SK-N-MC (cell line): ENCODE measurements around the gene KLHL33.

Experiments used
- DNase-seq: peaks from one replicate; pipeline ENCODE4 v3.0.0-alpha.2; 2011; ENCODE audit warnings: low read depth, low spot score
- H3K27ac ChIP-seq: fragments of 200-600 bp; sonication (generic); 2 replicates; pipeline ENCODE4 v1.5.1; 2016; ENCODE audit warnings: mixed run types
- H3K36me3 ChIP-seq: fragments of 200-600 bp; sonication (generic); 2 replicates; pipeline ENCODE4 v1.6.1; 2017; ENCODE audit warnings: antibody characterized with exemption, low read length, mixed read lengths; ENCODE audit not compliant: insufficient read depth
- H3K4me3 ChIP-seq: fragments of 200-600 bp; sonication (generic); 2 replicates; pipeline ENCODE4 v1.5.1; 2016
- H3K9ac ChIP-seq: fragments of 200-600 bp; sonication (generic); 2 replicates; pipeline ENCODE4 v1.8.0; 2017; ENCODE audit warnings: mixed run types, mixed read lengths; ENCODE audit not compliant: insufficient read length
- H3K9me3 ChIP-seq: fragments of 200-600 bp; sonication (generic); 2 replicates; pipeline ENCODE4 v1.6.1; 2017; ENCODE audit warnings: low read depth, mild to moderate bottlenecking, antibody characterized with exemption, low read length, moderate library complexity, mixed read lengths
- EZH2 ChIP-seq: fragments of 200-600 bp; sonication (generic); IDR thresholded peaks from one replicate; pipeline ENCODE4 v1.6.1; 2017; ENCODE audit warnings: antibody characterized with exemption
- FOXP2 ChIP-seq: optimal IDR thresholded peaks from 2 replicates; pipeline ENCODE3; 2011; ENCODE audit warnings: mild to moderate bottlenecking, moderate library complexity; ENCODE audit not compliant: insufficient read depth; ENCODE audit errors: extremely low read length, control extremely low read depth
- POLR2AphosphoS5 ChIP-seq: IDR thresholded peaks from 2 replicates; pipeline ENCODE4 v1.6.1; 2012; ENCODE audit warnings: mild to moderate bottlenecking, low read depth, low read length, borderline replicate concordance

KLHL33 gene

GRCh38 chr14:20386276-20386855, 49.6 kb downstream of the KLHL33 start:
- H3K36me3 ChIP-seq: no peaks in the 10 kb centered on the region; the same call in 1 of the 2 replicates
- no peaks in the 10 kb centered on the region for H3K9me3 ChIP-seq
- no peak overlapping the region for H3K4me3 ChIP-seq
- no peak overlapping the region for H3K9ac ChIP-seq
- no peak overlapping the region for H3K27ac ChIP-seq
- no peak for TF ChIP-seq EZH2
- TF ChIP-seq POLR2AphosphoS5: no peak
- no peak for TF ChIP-seq FOXP2
- DNase-seq: no peak

GRCh38 chr14:20384886-20385285, 51.1 kb downstream of the KLHL33 start:
- no peak for TF ChIP-seq POLR2AphosphoS5
- no peak for TF ChIP-seq FOXP2
- no peak overlapping the region for H3K27ac ChIP-seq
- no peak overlapping the region for H3K9ac ChIP-seq
- H3K4me3 ChIP-seq: no peak overlapping the region
- H3K9me3 ChIP-seq: no peaks in the 10 kb centered on the region
- no peak for DNase-seq
- no peaks in the 10 kb centered on the region; the same call in 1 of the 2 replicates for H3K36me3 ChIP-seq

GRCh38 chr14:20384321-20384720, 51.6 kb downstream of the KLHL33 start:
- Histone ChIP-seq H3K4me3 (no peak overlapping the region), H3K27ac (no peak overlapping the region), H3K9me3 (no peaks in the 10 kb centered on the region), H3K9ac (no peak overlapping the region), H3K36me3 (no peaks in the 10 kb centered on the region; the same call in 1 of the 2 replicates)
- no peak for TF ChIP-seq FOXP2
- TF ChIP-seq POLR2AphosphoS5: no peak
- TF ChIP-seq EZH2: no peak
- DNase-seq: no peak

GRCh38 chr14:20383636-20384035, 52.3 kb downstream of the KLHL33 start:
- TF ChIP-seq POLR2AphosphoS5: no peak
- no peak for TF ChIP-seq EZH2
- no peak for TF ChIP-seq FOXP2
- no peaks in the 10 kb centered on the region; the same call in 1 of the 2 replicates for H3K36me3 ChIP-seq

GRCh38 chr14:20383032-20383431, 52.9 kb downstream of the KLHL33 start:
- TF ChIP-seq EZH2: no peak
- no peak for TF ChIP-seq FOXP2
- no peak for TF ChIP-seq POLR2AphosphoS5
- DNase-seq: no peak
- H3K4me3 ChIP-seq: no peak overlapping the region
- H3K27ac ChIP-seq: no peak overlapping the region
- H3K9ac ChIP-seq: no peak overlapping the region
- no peaks in the 10 kb centered on the region; the same call in 1 of the 2 replicates for H3K36me3 ChIP-seq
- H3K9me3 ChIP-seq: no peaks in the 10 kb centered on the region

More at GRCh38 chr14:20383636-20384035, 52.3 kb downstream of the KLHL33 start:
- H3K9me3 ChIP-seq: no peaks in the 10 kb centered on the region
- no peak overlapping the region for H3K9ac ChIP-seq
- no peak overlapping the region for H3K4me3 ChIP-seq
- DNase-seq: no peak
- H3K27ac ChIP-seq: no peak overlapping the region

GRCh38 chr14:20382526-20382925, 53.4 kb downstream of the KLHL33 start:
- TF ChIP-seq FOXP2: no peak
- TF ChIP-seq POLR2AphosphoS5: no peak
- TF ChIP-seq EZH2: no peak
- DNase-seq: no peak
- Histone ChIP-seq H3K9ac (no peak overlapping the region), H3K36me3 (no peaks in the 10 kb centered on the region; the same call in 1 of the 2 replicates), H3K4me3 (no peak overlapping the region), H3K27ac (no peak overlapping the region), H3K9me3 (no peaks in the 10 kb centered on the region)

- H3K9ac ChIP-seq: no peak overlapping the region
- no peak for TF ChIP-seq EZH2
- TF ChIP-seq POLR2AphosphoS5: no peak
- TF ChIP-seq FOXP2: no peak
- H3K4me3 ChIP-seq: no peak overlapping the region
- no peak overlapping the region for H3K27ac ChIP-seq
- no peaks in the 10 kb centered on the region for H3K9me3 ChIP-seq
- no peaks in the 10 kb centered on the region; the same call in 1 of the 2 replicates for H3K36me3 ChIP-seq
- no peak for DNase-seq
Observed at GRCh38 chr14:20381341-20381740, 54.6 kb downstream of the KLHL33 start.

GRCh38 chr14:20380681-20381080, 55.3 kb downstream of the KLHL33 start:
- H3K9ac ChIP-seq: no peak overlapping the region
- no peak for TF ChIP-seq FOXP2
- TF ChIP-seq EZH2: no peak
- TF ChIP-seq POLR2AphosphoS5: no peak
- no peaks in the 10 kb centered on the region; the same call in 1 of the 2 replicates for H3K36me3 ChIP-seq
- H3K4me3 ChIP-seq: no peak overlapping the region
- no peaks in the 10 kb centered on the region for H3K9me3 ChIP-seq
- H3K27ac ChIP-seq: no peak overlapping the region
- DNase-seq: no peak

- Histone ChIP-seq H3K9me3 (no peaks in the 10 kb centered on the region), H3K4me3 (no peak overlapping the region), H3K27ac (no peak overlapping the region), H3K9ac (no peak overlapping the region), H3K36me3 (no peaks in the 10 kb centered on the region; the same call in 1 of the 2 replicates)
- DNase-seq: no peak
- TF ChIP-seq POLR2AphosphoS5 (no peak), FOXP2 (no peak), EZH2 (no peak)
Observed at GRCh38 chr14:20379743-20380142, 56.2 kb downstream of the KLHL33 start.
